Endothelial cell of umbilical vein (primary cell): ENCODE results near the gene GOLGA2. TPM values are rescaled to one million over a fixed set of nuclear protein-coding genes. Genes with fewer than 3 reads are reported as not detected.

Experiments used
- BruUV-seq: library from RNA; stranded (reverse); fragments of 400-500 nt; replicated peaks from 2 replicates; lab custom pipeline; 2021; lab: Mats Ljungman, UMichigan
- CTCF ChIA-PET: fragments of 300-600, 350-600 bp; sonication (Branson Sonifier 250); formaldehyde crosslinking; loops from one replicate; lab custom pipeline; 2021; ENCODE audit warnings: antibody characterized with exemption, inconsistent platforms; lab: Charles Lee
- POLR2A ChIA-PET: fragments of 300-600, 350-600 bp; sonication (Branson Sonifier 250); formaldehyde crosslinking; loops from one replicate; lab custom pipeline; 2021; ENCODE audit warnings: antibody characterized with exemption, inconsistent platforms; lab: Charles Lee
- DNase-seq: peaks from one replicate; pipeline ENCODE4 v3.0.0-alpha.2; 2011; ENCODE audit warnings: low read depth, low spot score
- FAIRE-seq: peaks from 2 replicates; lab custom pipeline; 2011; peaks lifted over from hg19 to GRCh38; lab: Jason Lieb, UNC
- H2AFZ ChIP-seq: 2 replicates; pipeline ENCODE4 v1.6.0; 2012; ENCODE audit warnings: low read depth, low read length, control low read depth, inconsistent platforms
- H3K27ac ChIP-seq: 2 replicates; pipeline ENCODE4 v1.5.1; 2011; ENCODE audit warnings: low read depth, mild to moderate bottlenecking, control low read depth, low read length, moderate library complexity; ENCODE audit not compliant: insufficient read depth
- H3K27me3 ChIP-seq, 2 experiments: 2 replicates each; pipeline versions ENCODE4 v1.6.0 to v1.6.1; 2011; ENCODE audit warnings: low read length in 2 of 2, mixed read lengths in 1 of 2; ENCODE audit not compliant: control insufficient read depth in 2 of 2, insufficient read depth in 2 of 2
- H3K36me3 ChIP-seq, 2 experiments: 2 replicates in 1 of 2; 3 replicates in 1 of 2; pipeline ENCODE4 v1.5.1; 2011; ENCODE audit warnings: low read length in 2 of 2, mild to moderate bottlenecking in 1 of 2, moderate library complexity in 1 of 2; ENCODE audit not compliant: control insufficient read depth in 2 of 2, insufficient read depth in 2 of 2; ENCODE audit errors: extremely low read depth in 1 of 2
- H3K4me1 ChIP-seq: 3 replicates; pipeline ENCODE4 v1.5.1; 2011; ENCODE audit warnings: mild to moderate bottlenecking, low read length; ENCODE audit not compliant: control insufficient read depth, insufficient read depth; ENCODE audit errors: extremely low read depth
- H3K4me2 ChIP-seq: 2 replicates; pipeline ENCODE4 v1.6.1; 2011; ENCODE audit warnings: low read length, control low read depth, mixed read lengths; ENCODE audit not compliant: insufficient read depth
- H3K4me3 ChIP-seq, 3 experiments: fragments of 200-600 bp in 1 of 3; sonication (generic), shearing (Covaris generic) in 1 of 3; replicated peaks in 1 of 3; 2 replicates each; pipeline ENCODE4 v1.5.1; 2011 to 2016; ENCODE audit warnings: control low read depth in 3 of 3, low read length in 3 of 3, mild to moderate bottlenecking in 2 of 3, inconsistent platforms in 1 of 3, low read depth in 1 of 3, moderate library complexity in 1 of 3; ENCODE audit not compliant: insufficient read depth in 1 of 3
- H3K79me2 ChIP-seq: 2 replicates; pipeline ENCODE4 v1.6.0; 2012; ENCODE audit warnings: low read length, inconsistent platforms; ENCODE audit not compliant: control insufficient read depth, insufficient read depth
- H3K9ac ChIP-seq: replicated peaks from 2 replicates; pipeline ENCODE3; 2011; ENCODE audit warnings: low read length, control low read depth; ENCODE audit not compliant: insufficient read depth; ENCODE audit errors: extremely low read depth
- H3K9me1 ChIP-seq: replicated peaks from 3 replicates; pipeline ENCODE4 v1.6.0; 2011; ENCODE audit warnings: mild to moderate bottlenecking, low read length; ENCODE audit not compliant: control insufficient read depth, insufficient read depth; ENCODE audit errors: extremely low read depth
- H3K9me3 ChIP-seq: replicated peaks from 2 replicates; pipeline ENCODE4 v1.5.1; 2012; ENCODE audit warnings: low read length, inconsistent platforms; ENCODE audit not compliant: control insufficient read depth, insufficient read depth
- H4K20me1 ChIP-seq: replicated peaks from 2 replicates; pipeline ENCODE3; 2011; ENCODE audit warnings: mild to moderate bottlenecking, low read length; ENCODE audit not compliant: control insufficient read depth, insufficient read depth; ENCODE audit errors: extremely low read depth
- CTCF ChIP-seq, 2 donors: IDR thresholded peaks; 1 replicate in 1 of 2; 2 replicates in 1 of 2; pipeline ENCODE4 v1.5.1; 2011; ENCODE audit warnings: low read length in 2 of 2, mild to moderate bottlenecking in 2 of 2, moderate library complexity in 2 of 2, control low read depth in 1 of 2, inconsistent platforms in 1 of 2, low read depth in 1 of 2; ENCODE audit not compliant: insufficient read depth in 1 of 2; ENCODE audit errors: extremely low read depth in 1 of 2
- EZH2 ChIP-seq: IDR thresholded peaks from 2 replicates; pipeline ENCODE4 v1.6.1; 2012; ENCODE audit warnings: borderline replicate concordance, low read depth, mild to moderate bottlenecking, moderate library complexity, low read length, inconsistent platforms; ENCODE audit not compliant: severe bottlenecking
- FOS ChIP-seq: IDR thresholded peaks from 2 replicates; pipeline ENCODE4 v1.6.1; 2011; ENCODE audit warnings: mild to moderate bottlenecking, low read length, moderate library complexity, borderline replicate concordance; ENCODE audit not compliant: insufficient read depth
- GATA2 ChIP-seq: IDR thresholded peaks from 2 replicates; pipeline ENCODE4 v1.7.0; 2011; ENCODE audit warnings: low read depth, mild to moderate bottlenecking, moderate library complexity, mixed read lengths, low read length; ENCODE audit not compliant: insufficient read length, insufficient read depth
- JUN ChIP-seq: IDR thresholded peaks from 2 replicates; pipeline ENCODE4 v1.6.1; 2011; ENCODE audit warnings: borderline replicate concordance, low read depth; ENCODE audit not compliant: insufficient read length, insufficient read depth
- MAX ChIP-seq: IDR thresholded peaks from 2 replicates; pipeline ENCODE4 v1.6.1; 2011; ENCODE audit not compliant: insufficient read depth, insufficient read length
- MYC ChIP-seq: IDR thresholded peaks from one replicate; pipeline ENCODE4 v1.6.1; 2011; ENCODE audit warnings: mild to moderate bottlenecking, low read depth, low read length
- POLR2A ChIP-seq: IDR thresholded peaks from 2 replicates; pipeline ENCODE4 v1.6.1; 2012; ENCODE audit warnings: low read depth, mild to moderate bottlenecking, control low read depth, low read length
- POLR2AphosphoS5 ChIP-seq: IDR thresholded peaks from 2 replicates; pipeline ENCODE4 v1.6.1; 2012; ENCODE audit warnings: low read depth, mild to moderate bottlenecking, control low read depth, low read length, moderate library complexity; ENCODE audit not compliant: insufficient read depth
- dilution Hi-C: fragments of 300-500 bp; cut with MboI; formaldehyde crosslinking; loops from one replicate; pipeline ENCODE4 v1.15.0; 2019; ENCODE audit warnings: low sequenced_read_pairs; ENCODE audit not compliant: extremely low pct_ligation_motif_present
- intact Hi-C: fragments of 100-400 bp; cut with micrococcal nuclease; formaldehyde crosslinking; loops from one replicate; pipeline ENCODE4 v1.10.0; 2022
- polyA plus RNA-seq, 4 experiments: library from polyadenylated mRNA; depleted of rRNA in 3 of 4; stranded (reverse) in 3 of 4; unstranded in 1 of 4; fragments of >200 nt; gene quantifications; 2 replicates each; pipeline versions ENCODE4 v1.2.1 to v1.2.3, GENCODE V29; 2011 to 2012; ENCODE audit warnings: missing spikeins in 1 of 4
- total RNA-seq: library from RNA; stranded (reverse); gene quantifications from 2 replicates; pipeline ENCODE4 v1.2.3, GENCODE V29; 2021

GOLGA2 gene
- total and polyA plus RNA-seq, 2 donors (not counting 3 experiments of a cell fraction or from before 2014, with no cell fraction given), result 52.3 to 114 TPM

- no peak overlapping the region for H2AFZ ChIP-seq
- H3K9me3 ChIP-seq, result no peaks in the 10 kb centered on the region
- no peaks in the 10 kb centered on the region for H4K20me1 ChIP-seq
- no peak for FAIRE-seq
- H3K4me2 ChIP-seq, result no peak overlapping the region
- ChIA-PET POLR2A (no interaction called here), CTCF (interaction anchor here (1.4 kb wide), 1 partner anchor 10 kb away, joined by 3 read pairs; no protein-coding TSS in a partner anchor)
- no peak for DNase-seq
- H3K4me1 ChIP-seq, result peaks cover 13% of the 10 kb centered on the region
- H3K79me2 ChIP-seq, result no peaks in the 10 kb centered on the region
- no peak overlapping the region for H3K9ac ChIP-seq
- no peaks in the 10 kb centered on the region for H3K36me3 ChIP-seq
- no peak for TF ChIP-seq CTCF (IDR thresholded peaks at IDR 0.05; ENCODE audit: extremely low read depth in 1 of 2, insufficient read depth in 1 of 2, low read depth in 1 of 2, low read length in 2 of 2)
- no peak for TF ChIP-seq EZH2
- TF ChIP-seq MAX, result no peak
- no peak for TF ChIP-seq GATA2
- TF ChIP-seq FOS, result no peak
- TF ChIP-seq MYC, result no peak
- TF ChIP-seq JUN, result no peak
- TF ChIP-seq POLR2A, result no peak
- no peak for TF ChIP-seq POLR2AphosphoS5
- no TSS peak for BruUV-seq
- H3K27ac ChIP-seq, result no peak overlapping the region
- no peaks in the 10 kb centered on the region for H3K27me3 ChIP-seq
- dilution Hi-C loops (no loop called here), intact Hi-C loops (no loop called here)
- no peak overlapping the region for H3K4me3 ChIP-seq
- no peaks in the 10 kb centered on the region for H3K9me1 ChIP-seq
Observed at GRCh38 chr9:128244837-128245231, 31.0 kb downstream of the GOLGA2 start.
